B cell (primary cell): ENCODE results near the gene CGNL1. TPM values are rescaled to one million over a fixed set of nuclear protein-coding genes. Genes with fewer than 3 reads are reported as not detected.

Experiments used
- ATAC-seq: fragments of 200-7000 bp; cut with Tn5 transposase; one replicate; pipeline ENCODE4 v1.10.0; 2021; ENCODE audit warnings: low read depth, mild to moderate bottlenecking, moderate number of reproducible peaks, moderate library complexity
- CTCF ChIA-PET: fragments of 350-600 bp; sonication (Branson Sonifier 250); formaldehyde crosslinking; loops from one replicate; lab custom pipeline; 2021; ENCODE audit warnings: antibody characterized with exemption, inconsistent platforms; lab: Charles Lee
- POLR2A ChIA-PET: fragments of 350-600 bp; sonication (Branson Sonifier 250); formaldehyde crosslinking; loops from one replicate; lab custom pipeline; 2021; ENCODE audit warnings: antibody characterized with exemption; lab: Charles Lee
- DNase-seq: peaks from one replicate; pipeline ENCODE4 v3.0.0; 2013
- H2AFZ ChIP-seq: 2 replicates; pipeline ENCODE4 v1.6.1; 2012; ENCODE audit warnings: mild to moderate bottlenecking, low read depth, low read length; ENCODE audit not compliant: insufficient read depth, poor library complexity, severe bottlenecking
- H3K27ac ChIP-seq, 2 donors: 1 replicate in 1 of 2; 2 replicates in 1 of 2; pipeline ENCODE4 v1.5.1; 2012 to 2013; ENCODE audit warnings: low read length in 2 of 2, mild to moderate bottlenecking in 2 of 2, moderate library complexity in 1 of 2
- H3K27me3 ChIP-seq, 4 experiments: fragments of 200-600 bp in 1 of 4; sonication (generic) in 1 of 4; replicated peaks in 1 of 4; 1 replicate in 2 of 4; 2 replicates in 2 of 4; pipeline versions ENCODE4 v1.6.1 to v1.7.0; 2013 to 2016; ENCODE audit warnings: low read length in 3 of 4, mild to moderate bottlenecking in 2 of 4, mixed read lengths in 1 of 4, moderate library complexity in 1 of 4; ENCODE audit not compliant: insufficient read depth in 4 of 4, control insufficient read depth in 3 of 4; ENCODE audit errors: control extremely low read depth in 1 of 4
- H3K36me3 ChIP-seq, 2 experiments: replicated peaks in 1 of 2; 1 replicate in 1 of 2; 2 replicates in 1 of 2; pipeline versions ENCODE4 v1.6.1 to v1.7.1; 2013; ENCODE audit warnings: low read length in 1 of 2; ENCODE audit not compliant: insufficient read depth in 2 of 2, control insufficient read depth in 1 of 2; ENCODE audit errors: control extremely low read depth in 1 of 2, extremely low read depth in 1 of 2
- H3K4me1 ChIP-seq, 2 donors: fragments of 200-600 bp in 1 of 2; sonication (generic) in 1 of 2; 1 replicate in 1 of 2; 2 replicates in 1 of 2; pipeline versions ENCODE4 v1.5.1 to v1.6.1; 2013 to 2017; ENCODE audit warnings: low read length in 2 of 2; ENCODE audit not compliant: control insufficient read depth in 2 of 2, insufficient read depth in 2 of 2
- H3K4me2 ChIP-seq: replicated peaks from 2 replicates; pipeline ENCODE3; 2012; ENCODE audit warnings: mild to moderate bottlenecking, low read depth, low read length; ENCODE audit not compliant: poor library complexity, severe bottlenecking
- H3K4me3 ChIP-seq, 5 experiments: fragments of 200-600 bp in 1 of 5; sonication (generic) in 1 of 5; 1 replicate in 3 of 5; 2 replicates in 2 of 5; pipeline versions ENCODE4 v1.5.1 to v1.7.0; 2011 to 2016; ENCODE audit warnings: low read length in 4 of 5, mild to moderate bottlenecking in 4 of 5, low read depth in 2 of 5, control low read depth in 1 of 5, moderate library complexity in 1 of 5; ENCODE audit not compliant: insufficient read depth in 1 of 5; ENCODE audit errors: control extremely low read depth in 1 of 5, extremely low read depth in 1 of 5
- H3K79me2 ChIP-seq: fragments of 200-600 bp; sonication (generic); one replicate; pipeline ENCODE4 v1.6.0; 2016; ENCODE audit warnings: low read length; ENCODE audit not compliant: control insufficient read depth, insufficient read depth
- H3K9ac ChIP-seq: fragments of 200-600 bp; sonication (generic); 2 replicates; pipeline ENCODE4 v1.6.1; 2017; ENCODE audit warnings: mild to moderate bottlenecking, low read length, moderate library complexity
- H3K9me3 ChIP-seq, 3 donors: one replicate each; pipeline versions ENCODE4 v1.6.1 to v1.7.1; 2013; ENCODE audit warnings: low read length in 2 of 3; ENCODE audit not compliant: control insufficient read depth in 2 of 3, insufficient read depth in 1 of 3; ENCODE audit errors: control extremely low read depth in 1 of 3
- H4K20me1 ChIP-seq: 2 replicates; pipeline ENCODE4 v1.6.0; 2012; ENCODE audit warnings: mild to moderate bottlenecking, low read length; ENCODE audit not compliant: insufficient read depth, control insufficient read depth, poor library complexity, severe bottlenecking
- H3K27ac Mint-ChIP-seq: one replicate; pipeline ENCODE4 v1.8.0; 2021; ENCODE audit warnings: mixed read lengths
- H3K27me3 Mint-ChIP-seq: one replicate; pipeline ENCODE4 v1.8.0; 2021; ENCODE audit warnings: mixed read lengths
- H3K4me1 Mint-ChIP-seq: one replicate; pipeline ENCODE4 v1.8.0; 2021; ENCODE audit warnings: mixed read lengths
- H3K4me3 Mint-ChIP-seq: one replicate; pipeline ENCODE4 v1.8.0; 2021; ENCODE audit warnings: mixed read lengths
- H3K9me3 Mint-ChIP-seq: one replicate; pipeline ENCODE4 v1.8.0; 2022; ENCODE audit warnings: mixed read lengths; ENCODE audit not compliant: insufficient read depth
- CTCF ChIP-seq: fragments of 200-600 bp; IDR thresholded peaks from one replicate; pipeline ENCODE4 v1.8.0; 2022; ENCODE audit warnings: antibody characterized with exemption, mild to moderate bottlenecking
- EZH2 ChIP-seq: IDR thresholded peaks from 2 replicates; pipeline ENCODE4 v1.6.1; 2012; ENCODE audit warnings: borderline replicate concordance, low read depth, mild to moderate bottlenecking, moderate library complexity, low read length; ENCODE audit not compliant: insufficient read depth, poor library complexity, severe bottlenecking
- WGBS: methylation state at CpG from one replicate; pipeline ENCODE4 v1.1.5; 2013; ENCODE audit warnings: missing lambda C conversion rate; ENCODE audit not compliant: insufficient coverage; 5-methylcytosine and 5-hydroxymethylcytosine counted together
- intact Hi-C: fragments of 100-400 bp; cut with micrococcal nuclease; formaldehyde crosslinking; loops from one replicate; pipeline ENCODE4 v1.10.0; 2022
- polyA plus RNA-seq: library from polyadenylated mRNA; depleted of rRNA; stranded (reverse); fragments of >200 nt; gene quantifications from 2 replicates; pipeline ENCODE4 v1.2.3, GENCODE V29; 2012
- total RNA-seq, 2 donors: library from RNA; stranded (reverse); fragments of 120-200 nt in 1 of 2; gene quantifications; 1 replicate in 1 of 2; 2 replicates in 1 of 2; pipeline versions ENCODE4 v1.2.3 to v1.2.4, GENCODE V29; 2013 to 2022

Gene CGNL1
- total and polyA plus RNA-seq, 2 donors (not counting 1 experiment from before 2014, with no cell fraction given): 0.03 to 0.12 TPM

DNA sequence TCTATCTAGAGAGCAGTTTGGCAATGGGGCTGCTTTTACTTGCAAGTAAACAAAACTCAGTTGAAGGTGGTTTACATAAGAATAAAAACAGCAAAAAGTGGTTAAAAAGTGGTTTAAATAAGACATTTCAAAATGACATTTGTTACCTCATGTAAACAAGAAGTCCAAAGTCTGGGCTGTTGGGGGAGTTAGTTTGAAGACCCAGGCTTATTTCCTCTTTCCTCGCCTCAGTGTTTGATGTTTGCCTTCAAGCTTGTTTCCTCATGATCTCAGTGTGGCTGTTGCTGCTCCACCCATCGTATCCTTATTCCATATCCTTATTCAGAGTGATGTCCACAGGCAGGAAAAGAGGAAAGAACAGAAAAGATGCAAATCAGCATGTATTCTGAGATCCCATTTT is 15.2 kb downstream of the CGNL1 start:
- peaks cover 0 to 3% (median 0%) of the 10 kb centered on the region in 4 experiments for H3K27me3 ChIP-seq
- TF ChIP-seq CTCF: no peak
- TF ChIP-seq EZH2: no peak
- ChIA-PET CTCF (no interaction called here), POLR2A (interaction anchor here (0.5 kb wide), 1 partner anchor 1378 kb away, joined by 3 read pairs; no protein-coding TSS in a partner anchor)
- intact Hi-C loops: no loop called here
- no peak overlapping the region for H3K27ac ChIP-seq
- no CpG with 5 or more reads among the region's 2 CpGs for WGBS
- DNase-seq (no peak), ATAC-seq (no peak)
- Mint-ChIP-seq H3K4me1 (no peaks in the 10 kb centered on the region), H3K27me3 (peaks cover 8% of the 10 kb centered on the region), H3K9me3 (peaks cover 4% of the 10 kb centered on the region), H3K4me3 (no peak overlapping the region), H3K27ac (no peak overlapping the region)
- no peak overlapping the region for H3K4me2 ChIP-seq
- H3K79me2 ChIP-seq: no peaks in the 10 kb centered on the region
- no peaks in the 10 kb centered on the region for H3K4me1 ChIP-seq
- no peak overlapping the region for H3K4me3 ChIP-seq
- H3K9me3 ChIP-seq: no peaks in the 10 kb centered on the region
- H3K9ac ChIP-seq: no peak overlapping the region
- H4K20me1 ChIP-seq: no peaks in the 10 kb centered on the region
- H2AFZ ChIP-seq: no peak overlapping the region
- H3K36me3 ChIP-seq: no peaks in the 10 kb centered on the region

GRCh38 chr15:57393061-57393460 is 16.8 kb downstream of the CGNL1 start:
- Histone ChIP-seq H3K4me3 (no peak overlapping the region), H3K79me2 (no peaks in the 10 kb centered on the region), H3K27ac (no peak overlapping the region), H3K4me1 (no peaks in the 10 kb centered on the region), H4K20me1 (no peaks in the 10 kb centered on the region), H3K4me2 (no peak overlapping the region), H3K36me3 (no peaks in the 10 kb centered on the region), H3K27me3 (peaks cover 0 to 3% (median 0%) of the 10 kb centered on the region in 4 experiments), H2AFZ (no peak overlapping the region), H3K9ac (no peak overlapping the region), H3K9me3 (no peaks in the 10 kb centered on the region)
- no peak for TF ChIP-seq CTCF
- no peak for TF ChIP-seq EZH2
- Mint-ChIP-seq H3K27ac (no peak overlapping the region), H3K27me3 (peaks cover 4% of the 10 kb centered on the region), H3K4me3 (no peak overlapping the region), H3K4me1 (no peaks in the 10 kb centered on the region), H3K9me3 (peaks cover 4% of the 10 kb centered on the region)
- ATAC-seq: no peak
- no peak for DNase-seq
- ChIA-PET CTCF (no interaction called here), POLR2A (no interaction called here)
- no CpG with 5 or more reads among the region's 2 CpGs for WGBS
- intact Hi-C loops: no loop called here
